ENCODE data around the gene PAN3.

PAN3 gene

GRCh38 chr13:28339419-28339818, 201.1 kb downstream of the PAN3 start:
- DNase-seq: no peak

GRCh38 chr13:28340272-28340793, 202.0 kb downstream of the PAN3 start:
- no peak for DNase-seq

GRCh38 chr13:28342251-28342650, 203.9 kb downstream of the PAN3 start:
- no peak for DNase-seq

- DNase-seq: no peak
Measured at GRCh38 chr13:28344163-28344562, 205.8 kb downstream of the PAN3 start.
